ENCODE results near the gene EYS. TPM values are rescaled to one million over a fixed set of nuclear protein-coding genes. Genes with fewer than 3 reads are reported as not detected.

EYS gene
- total RNA-seq, 1 experiment from 2014 or later, result not detected

GRCh38 chr6:63805808-63806572 lies 1901.0 kb downstream of the EYS start (continued):
- no peak for TF ChIP-seq CTCF (IDR thresholded peaks at IDR 0.05 in 2 of 3, conservative IDR thresholded peaks at IDR 0.05 in 1 of 3; ENCODE audit: borderline replicate concordance in 1 of 3, insufficient read depth in 1 of 3, low read depth in 2 of 3, low read length in 2 of 3)
- no peak for TF ChIP-seq EZH2 (IDR thresholded peaks at IDR 0.05)
- TF ChIP-seq RAD21 (IDR thresholded peaks at IDR 0.05; ENCODE audit: low read depth), result no peak
- TF ChIP-seq SRF (IDR thresholded peaks at IDR 0.05; ENCODE audit: low read depth), result no peak

- no peak overlapping the region for H3K27ac ChIP-seq (ENCODE audit: low read depth, low read length)
- H2AFZ ChIP-seq (ENCODE audit: low read depth, low read length, poor library complexity, severe bottlenecking), result no peak overlapping the region
- peaks cover 0 to 27% of the 10 kb centered on the region in 2 experiments; a peak in 2 of 4 replicates for H3K4me1 ChIP-seq (ENCODE audit: control insufficient read depth in 1 of 2, insufficient read depth in 2 of 2, low read length in 2 of 2)
- POLR2A ChIA-PET, result no interaction called here
- no peaks in the 10 kb centered on the region for H3K79me2 ChIP-seq (ENCODE audit: insufficient read depth, low read length)
- H3K4me2 ChIP-seq (ENCODE audit: low read length), result no peak overlapping the region
- H3K36me3 ChIP-seq (ENCODE audit: control insufficient read depth in 1 of 2, insufficient read depth in 2 of 2, low read length in 2 of 2), result no peaks in the 10 kb centered on the region
- TF ChIP-seq ELF1 (IDR thresholded peaks at IDR 0.05; ENCODE audit: borderline replicate concordance, low read depth) (no peak), FOSL1 (IDR thresholded peaks at IDR 0.05; ENCODE audit: low read depth) (no peak), ZFX (IDR thresholded peaks at IDR 0.05) (no peak), CBX3 (IDR thresholded peaks at IDR 0.05; ENCODE audit: low read depth) (no peak), CEBPB (IDR thresholded peaks at IDR 0.05; ENCODE audit: low read depth) (no peak)
- H4K20me1 ChIP-seq (ENCODE audit: insufficient read depth), result no peaks in the 10 kb centered on the region
- DNase-seq (ENCODE audit: low read depth, low spot score), result no peak
- no peaks in the 10 kb centered on the region for H3K9me2 ChIP-seq (ENCODE audit: insufficient read depth)
- CTCF ChIA-PET, result interaction anchor here (2.2 kb wide), 1 partner anchor 453 kb away, joined by 14 read pairs; no protein-coding TSS in a partner anchor
- intact Hi-C loops (cut with micrococcal nuclease), result no loop called here
- ATAC-seq, result no peak
- no peak overlapping the region for H3K4me3 ChIP-seq (replicated peaks in 1 of 2; ENCODE audit: low read depth in 1 of 2, low read length in 2 of 2)
- RAD21 ChIA-PET (ENCODE audit: low non-redundant PET in 1 of 2, low total read pairs in 2 of 2, uncharacterized antibody in 2 of 2, unreplicated experiment in 2 of 2), result no interaction called here
- H3K9ac ChIP-seq (ENCODE audit: low read length), result no peak overlapping the region
- no TSS peak for BruUV-seq (replicated peaks)
- H3K9me3 ChIP-seq (ENCODE audit: control insufficient read depth in 1 of 2, insufficient read depth in 1 of 2, low read depth in 1 of 2, low read length in 2 of 2), result no peaks in the 10 kb centered on the region
- no peaks in the 10 kb centered on the region for H3K27me3 ChIP-seq (ENCODE audit: insufficient read depth, low read length)
Observed at GRCh38 chr6:63805345-63805744, 1901.7 kb downstream of the EYS start.
